Measurements from ENCODE around the gene CDH4.

Gene CDH4

DNA sequence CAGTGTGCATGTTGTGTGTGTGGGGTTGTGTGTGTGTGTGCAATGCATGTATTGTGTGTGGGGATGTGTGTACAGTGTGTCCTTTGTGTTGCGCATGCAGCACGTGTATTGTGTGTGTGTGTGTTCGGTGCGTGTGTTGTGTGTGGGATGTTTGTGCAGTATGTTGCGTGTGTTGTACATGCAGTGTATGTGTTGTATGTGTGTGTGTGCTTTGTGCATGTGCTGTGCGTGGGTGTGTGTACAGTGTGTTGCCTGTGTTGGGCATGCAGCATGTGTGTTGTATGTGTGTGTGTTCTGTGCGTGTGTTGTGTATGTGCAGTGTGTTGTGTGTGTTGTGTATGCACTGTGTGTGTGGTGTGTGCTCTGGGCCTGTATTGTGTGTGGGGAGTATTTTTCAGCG, 52.7 kb downstream of the CDH4 start:
- no peak for FAIRE-seq

DNA sequence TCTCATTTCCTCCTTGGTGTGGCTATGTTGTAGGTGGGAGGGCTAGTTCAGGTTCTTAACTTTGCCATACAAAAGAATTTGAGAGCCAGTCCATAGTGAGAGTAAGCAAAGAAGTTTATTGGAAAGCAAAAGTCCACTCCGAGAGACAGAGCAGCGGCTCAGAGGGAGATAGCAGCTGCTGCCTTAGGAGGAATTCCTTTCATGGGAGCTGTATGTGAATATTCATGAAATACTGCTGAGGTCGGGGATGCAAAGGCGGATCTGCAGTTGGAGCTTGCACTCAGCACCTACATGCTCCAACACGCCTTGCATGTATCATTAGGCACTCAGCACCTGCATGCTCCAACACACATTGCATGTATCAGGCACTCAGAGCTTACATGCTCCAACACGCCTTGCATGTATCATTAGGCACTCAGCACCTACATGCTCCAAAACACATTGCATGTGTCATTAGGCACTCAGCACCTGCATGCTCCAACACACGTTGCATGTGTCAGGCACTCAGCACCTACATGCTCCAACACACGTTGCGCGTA, 54.9 kb downstream of the CDH4 start:
- no peak for FAIRE-seq

DNA sequence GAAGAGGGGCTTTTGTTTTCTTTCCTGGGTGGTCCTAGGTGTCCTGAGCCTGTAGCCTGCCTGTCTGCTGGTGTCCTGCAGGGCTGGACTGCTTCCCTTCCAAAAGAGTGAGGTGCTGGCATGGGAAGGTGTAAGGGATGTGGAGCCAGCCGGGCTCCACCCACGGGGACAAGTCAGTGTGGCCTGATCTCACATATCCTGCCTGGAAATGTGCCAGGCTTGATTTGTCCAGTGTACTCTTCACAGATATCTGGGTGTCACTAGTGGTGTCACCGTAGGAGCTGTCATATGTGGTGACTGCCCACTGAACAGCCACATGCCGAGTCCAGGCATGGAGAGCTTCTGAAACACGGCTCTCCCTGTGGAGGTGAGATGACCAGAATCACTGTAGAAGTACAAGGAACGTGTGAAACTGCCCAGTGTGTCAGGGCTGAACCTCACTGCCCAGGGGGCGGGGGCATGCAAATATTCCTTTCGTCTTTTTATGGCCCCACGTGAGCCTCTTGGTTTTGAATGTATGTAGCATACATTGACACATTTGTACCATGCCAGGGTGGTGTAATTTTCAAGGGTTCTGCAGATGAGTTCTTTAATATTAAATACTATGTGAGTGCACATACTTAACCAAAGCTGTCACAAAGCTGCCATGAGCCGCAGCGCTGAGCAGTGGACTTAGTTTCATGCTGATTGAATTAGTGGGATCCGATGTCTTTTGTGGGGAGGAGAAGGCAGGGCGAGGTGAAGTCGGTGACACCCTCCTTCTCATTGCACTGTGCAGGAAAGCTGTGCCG, 55.8 kb downstream of the CDH4 start:
- FAIRE-seq = no peak

DNA sequence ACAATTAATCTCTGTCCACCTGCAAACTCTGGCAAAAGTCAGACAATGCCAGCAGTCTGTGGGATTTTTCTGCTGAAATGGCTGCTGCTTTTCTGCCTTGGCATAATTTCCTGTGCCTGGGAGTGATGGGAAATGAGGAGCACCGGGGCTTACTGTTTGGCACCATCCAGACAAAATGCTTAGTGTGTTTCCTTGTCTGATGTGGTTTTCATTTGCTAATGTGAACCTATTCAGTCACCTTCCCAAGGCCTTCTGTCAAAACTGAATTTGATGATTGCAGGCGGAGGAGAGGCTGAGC, 56.4 kb downstream of the CDH4 start:
- no peak for FAIRE-seq

DNA sequence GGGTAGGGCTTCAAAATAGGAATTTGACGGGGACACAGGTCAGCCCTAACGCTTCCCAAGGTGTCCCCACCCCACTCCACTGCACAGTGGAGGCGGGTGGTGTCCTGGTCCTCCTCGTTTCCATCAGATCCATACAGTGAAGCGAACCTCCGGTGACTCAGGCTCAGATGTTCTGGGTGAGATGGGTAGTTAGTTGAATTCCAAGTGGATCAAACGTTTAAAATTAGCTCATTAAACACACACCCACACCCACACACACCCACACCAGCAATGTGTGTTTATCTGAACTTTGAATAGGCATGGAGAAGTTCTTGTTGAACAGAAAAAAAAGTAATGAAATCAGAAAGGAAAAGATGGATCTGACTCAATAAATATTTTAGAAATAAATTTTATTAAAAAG, 58.9 kb downstream of the CDH4 start:
- FAIRE-seq = no peak

DNA sequence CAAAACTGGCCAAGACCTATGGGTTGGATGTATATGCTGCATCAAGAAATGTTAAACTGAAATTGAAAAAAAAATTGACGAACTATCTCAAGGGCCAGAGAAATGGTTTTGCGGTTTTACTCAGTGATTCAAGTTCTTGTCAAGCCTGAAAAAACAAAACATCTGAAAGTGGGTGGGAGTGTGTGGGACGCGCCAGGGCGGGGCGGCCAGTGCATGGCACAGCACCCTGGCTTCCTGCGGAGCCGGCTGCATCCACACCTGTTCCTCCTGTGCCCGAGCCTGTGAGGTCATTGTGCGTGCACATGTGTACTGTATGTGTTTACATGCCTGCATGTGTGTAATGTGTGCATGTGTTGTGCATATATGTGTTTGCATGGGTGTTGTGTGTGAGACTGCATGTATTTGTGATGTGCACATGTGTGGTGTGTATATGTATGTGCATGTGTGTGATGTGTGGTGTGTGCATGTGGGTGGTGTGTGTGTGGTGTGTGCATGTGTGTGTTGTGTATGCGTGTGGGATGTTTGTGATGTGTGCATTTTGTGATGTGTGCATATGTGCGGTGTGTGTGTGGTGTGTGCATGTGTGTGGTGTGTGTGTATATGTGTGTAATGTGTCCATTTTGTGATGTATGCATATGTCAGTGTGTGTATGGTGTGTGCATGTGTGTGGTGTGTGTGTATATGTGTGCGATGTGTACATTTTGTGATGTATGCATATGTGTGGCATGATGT, 59.8 kb downstream of the CDH4 start:
- FAIRE-seq = no peak

DNA sequence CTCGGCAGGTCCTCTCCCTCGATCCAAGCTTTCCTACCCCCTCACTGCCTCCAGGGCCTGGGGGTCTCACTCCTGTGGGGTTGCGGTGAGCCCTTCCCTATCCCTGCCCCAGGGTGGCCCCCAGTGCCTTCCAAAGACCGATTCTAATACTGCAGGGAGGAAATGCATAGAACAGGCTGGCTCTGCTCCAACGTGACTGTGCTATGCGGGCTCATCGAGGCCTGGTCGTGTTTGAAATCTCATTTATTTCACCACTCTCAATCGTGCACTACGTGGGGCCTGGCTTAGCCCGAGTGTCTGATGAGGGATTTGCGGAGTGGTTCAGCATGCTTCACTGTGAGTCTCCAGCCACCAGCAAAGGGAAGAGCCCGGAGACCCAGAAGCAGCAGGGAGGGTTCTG, 60.9 kb downstream of the CDH4 start:
- no peak for FAIRE-seq

DNA sequence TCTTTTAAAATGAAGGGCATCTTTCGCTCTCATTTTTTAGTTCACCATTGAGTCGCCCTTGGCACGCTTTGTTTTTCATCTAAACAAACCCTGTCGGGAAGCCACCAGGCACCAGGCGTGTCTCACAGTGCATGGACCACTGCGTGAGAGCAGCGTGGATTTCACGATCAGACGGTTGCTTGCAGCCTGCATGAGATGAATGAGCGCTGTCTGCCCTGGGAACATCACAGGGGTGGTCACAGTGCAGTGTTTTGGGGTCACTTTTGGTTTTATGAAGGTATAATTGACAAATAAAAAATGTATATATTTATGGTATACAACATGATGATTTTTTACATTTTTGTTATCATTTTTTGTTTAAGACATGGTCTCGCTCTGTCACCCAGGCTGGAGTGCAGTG, 61.3 kb downstream of the CDH4 start:
- no peak for FAIRE-seq

DNA sequence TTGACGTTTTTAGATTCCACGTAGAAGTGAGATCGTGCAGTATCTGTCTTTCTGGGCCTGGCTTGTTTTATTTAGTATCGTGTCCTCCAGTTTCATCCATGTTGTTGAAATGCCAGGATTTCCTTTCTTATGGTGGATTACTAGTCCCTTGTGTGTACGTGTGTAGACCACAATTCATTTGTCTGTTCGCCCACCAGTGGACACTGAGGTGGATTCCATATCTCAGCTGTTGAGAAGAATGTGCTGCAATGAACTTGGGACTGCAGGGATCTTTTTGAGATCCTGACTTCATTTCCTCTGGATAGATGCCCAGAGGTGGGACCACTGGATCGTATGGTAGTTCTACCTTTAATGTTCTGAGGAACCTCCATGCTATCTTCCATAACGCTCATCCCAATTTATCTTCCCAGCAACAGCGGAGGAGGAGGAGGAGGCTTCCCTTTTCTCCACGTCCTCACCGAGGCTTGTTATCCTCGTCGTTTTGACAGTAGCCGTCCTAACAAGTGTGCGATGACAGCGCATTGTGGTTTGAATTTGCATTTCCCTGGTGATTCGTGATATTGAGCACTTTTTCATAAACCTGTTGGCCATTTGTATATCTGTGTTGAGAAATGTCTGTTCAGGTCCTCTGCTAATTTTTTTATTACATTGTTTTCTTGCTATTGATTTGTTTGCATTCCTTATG, 62.4 kb downstream of the CDH4 start:
- no peak for FAIRE-seq

DNA sequence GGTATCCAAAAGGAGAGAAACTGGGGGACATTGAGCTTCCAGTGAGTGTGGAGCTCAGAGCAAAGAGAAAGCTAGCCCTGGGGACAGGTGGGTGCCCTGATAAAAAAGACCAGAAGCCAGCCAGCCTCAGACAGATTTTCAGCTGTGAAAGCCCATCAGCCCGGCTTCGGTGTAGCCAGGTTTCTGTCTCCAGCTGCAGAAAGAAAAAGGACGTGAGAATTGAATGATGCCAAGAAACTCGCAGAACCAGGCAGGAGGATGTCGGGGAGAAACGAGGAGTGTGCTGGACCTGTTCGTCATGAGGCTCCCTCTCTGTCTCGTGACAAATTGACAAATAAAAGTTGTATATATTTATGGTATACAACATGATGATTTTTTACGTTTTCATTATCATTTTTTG, 63.3 kb downstream of the CDH4 start:
- FAIRE-seq = no peak

DNA sequence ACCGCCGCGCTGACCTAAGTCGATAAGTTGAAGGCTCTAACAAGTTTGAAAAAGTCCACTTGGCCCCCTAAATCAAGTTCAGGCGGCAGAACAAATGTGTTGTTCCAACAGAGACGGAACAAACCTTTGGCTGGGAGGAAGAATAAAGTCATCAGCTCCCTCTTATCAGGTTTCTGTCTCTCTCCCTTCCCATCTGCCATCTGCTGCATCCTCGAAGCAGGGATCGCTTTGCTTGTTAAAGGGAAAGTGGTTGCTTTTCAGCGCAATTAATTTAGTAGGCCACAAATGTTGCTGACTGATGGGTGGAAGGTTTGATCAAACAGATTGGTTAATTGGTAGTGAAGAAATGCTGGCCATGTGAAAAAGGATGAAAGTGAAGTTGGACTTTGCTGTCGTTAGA, 64.3 kb downstream of the CDH4 start:
- FAIRE-seq = no peak

DNA sequence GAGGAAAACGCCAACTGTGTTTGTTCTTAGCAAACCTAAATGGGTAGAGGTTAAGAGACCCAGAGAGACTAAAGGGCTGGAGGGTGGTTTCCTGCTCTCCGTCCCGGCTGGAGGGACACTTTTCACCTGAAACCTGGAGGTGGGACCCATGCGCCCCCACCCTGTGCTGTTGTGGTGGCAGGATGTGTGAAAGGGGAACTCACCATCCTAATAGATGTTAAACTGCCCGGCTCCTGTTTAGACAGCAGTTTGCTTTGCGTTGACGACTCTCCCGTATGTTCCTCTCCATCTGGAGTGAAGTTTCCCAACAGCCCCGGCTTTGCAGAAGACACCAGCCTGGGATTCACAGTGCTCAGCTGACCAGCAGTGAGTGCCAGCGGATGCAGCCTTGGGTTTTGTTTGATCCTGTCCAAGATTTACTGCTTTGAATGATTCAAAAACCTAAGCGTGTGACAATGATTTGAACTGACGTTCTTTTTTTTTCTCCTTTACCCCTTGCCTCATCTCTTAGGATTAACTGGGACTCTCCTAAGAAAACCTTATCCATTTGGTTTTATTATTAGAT, 66.0 kb downstream of the CDH4 start:
- FAIRE-seq = no peak

DNA sequence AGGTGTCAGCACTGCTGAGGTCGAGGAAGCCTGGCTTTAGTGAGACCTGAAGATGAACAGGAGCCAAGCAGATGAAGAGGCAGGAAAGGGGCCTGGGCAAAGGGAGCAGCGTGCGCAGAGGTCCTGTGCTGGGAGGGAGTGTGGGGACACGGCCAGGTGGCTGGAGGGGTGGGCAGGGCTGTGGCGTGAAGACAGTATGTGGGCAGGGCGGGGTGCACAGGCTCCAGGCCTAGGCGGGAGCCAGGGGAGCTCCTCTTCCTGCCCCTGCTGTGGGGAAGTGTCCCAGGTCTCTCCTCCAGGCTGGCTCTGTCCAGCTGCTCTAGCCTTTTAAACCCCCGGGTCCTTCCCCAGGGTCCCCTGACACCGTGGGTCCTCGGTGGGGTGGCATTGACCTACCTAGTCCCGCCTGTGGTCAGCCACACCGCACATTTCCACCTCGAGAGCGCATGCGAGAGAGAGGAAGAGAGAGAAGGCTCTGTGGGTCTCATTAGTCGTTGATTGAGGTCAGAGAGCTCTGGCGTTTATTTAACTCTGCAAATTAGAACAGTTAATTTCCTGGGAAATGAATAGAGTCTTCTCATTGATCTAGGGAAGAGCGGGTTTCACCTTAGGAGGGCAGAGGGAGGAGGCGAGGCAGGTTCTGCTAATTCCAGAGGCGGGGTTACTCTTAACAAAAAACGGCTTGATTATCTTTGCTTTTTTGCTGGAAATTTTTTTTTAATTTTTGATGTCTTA, 68.8 kb downstream of the CDH4 start:
- FAIRE-seq = no peak

DNA sequence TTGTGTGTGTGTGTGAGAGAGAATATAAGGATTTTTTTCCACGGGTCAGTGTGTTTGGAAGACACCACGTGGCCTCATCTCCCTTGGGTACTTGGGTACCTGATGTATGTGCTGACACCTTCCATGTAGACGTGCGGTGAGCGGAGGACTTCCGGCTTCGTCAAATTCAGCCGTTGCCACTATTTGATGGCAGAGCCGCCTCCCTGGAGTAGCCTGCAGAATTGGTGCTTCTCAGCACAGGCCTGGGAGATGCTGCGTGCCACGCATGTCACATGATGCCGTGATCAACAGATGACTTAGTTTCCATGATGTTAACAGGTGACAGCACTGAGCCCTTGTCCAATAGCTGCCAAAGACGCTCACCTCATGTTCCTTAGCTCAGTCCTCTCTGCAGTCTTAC, 69.4 kb downstream of the CDH4 start:
- no peak for FAIRE-seq

DNA sequence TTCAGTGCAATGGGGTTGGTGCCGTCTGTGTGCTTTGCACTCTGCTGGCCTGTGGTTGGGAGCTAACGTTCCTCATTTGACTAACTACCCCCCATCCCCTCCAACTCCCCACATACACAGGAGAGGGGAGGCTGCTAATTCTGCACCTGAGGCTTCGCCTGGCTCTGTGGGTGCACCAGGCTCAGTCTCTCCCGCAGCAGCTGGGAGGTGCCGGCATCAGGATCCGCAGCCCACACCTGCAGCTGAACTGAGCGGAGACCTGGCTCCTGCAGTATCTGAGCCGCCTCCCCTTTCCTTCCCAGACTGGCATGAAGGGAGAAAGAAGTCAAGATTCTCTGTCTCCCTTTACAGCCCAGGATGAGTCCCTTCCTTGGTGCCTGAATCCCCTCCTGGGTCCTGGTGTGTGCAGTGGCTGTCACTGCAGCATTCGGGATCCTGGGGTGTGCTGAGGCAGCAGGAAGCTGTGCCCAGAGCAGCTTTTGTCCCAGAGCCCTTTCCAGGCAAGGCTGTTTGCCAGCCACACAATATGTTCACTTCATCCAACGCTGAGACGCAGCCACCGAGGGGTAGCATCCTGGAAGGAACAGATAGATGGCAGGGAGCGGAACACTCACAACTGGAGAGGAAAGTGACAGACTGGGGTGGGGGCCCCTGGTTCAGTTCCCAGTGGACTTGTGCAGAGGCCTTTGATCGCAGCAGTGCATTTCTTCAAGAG, 70.2 kb downstream of the CDH4 start:
- no peak for FAIRE-seq

DNA sequence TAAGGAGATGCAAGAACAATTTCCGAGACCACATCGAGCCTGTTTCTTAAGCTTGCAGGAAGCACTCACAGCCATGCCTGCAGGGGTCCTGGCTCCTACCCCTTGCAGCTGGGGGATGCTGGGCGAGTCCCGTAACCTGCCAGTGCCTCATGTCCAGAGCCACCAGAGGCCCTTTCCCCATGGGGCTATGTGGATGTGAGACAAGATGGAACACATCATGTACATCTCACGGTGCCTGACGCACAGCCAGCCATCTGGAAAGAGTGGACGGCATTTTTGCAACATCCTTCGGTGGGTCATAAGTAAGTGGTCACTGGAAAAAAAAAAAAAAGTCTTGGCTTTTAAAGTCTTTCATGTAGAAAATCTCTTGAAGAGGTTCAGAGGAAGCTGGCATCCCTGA, 72.8 kb downstream of the CDH4 start:
- no peak for FAIRE-seq

DNA sequence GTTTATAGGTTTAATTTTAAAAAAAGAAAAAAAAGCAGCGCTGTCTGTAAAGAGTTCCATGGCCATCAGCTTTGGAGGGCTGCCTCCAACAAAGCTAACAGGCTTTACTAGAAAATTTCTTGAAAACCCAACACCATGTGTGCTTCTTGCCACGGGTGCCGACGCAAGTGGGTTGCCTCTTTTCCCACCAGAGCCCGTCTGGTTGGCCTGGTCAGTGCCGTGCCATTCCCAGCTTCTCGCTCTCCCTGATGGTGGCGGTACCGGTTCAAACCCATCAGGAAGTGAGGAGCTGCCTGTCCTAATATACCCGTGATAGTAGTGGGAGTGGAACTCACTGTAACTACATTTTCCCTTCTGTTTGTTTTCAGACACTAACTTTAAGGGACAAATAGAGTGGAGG, 73.7 kb downstream of the CDH4 start:
- no peak for FAIRE-seq

DNA sequence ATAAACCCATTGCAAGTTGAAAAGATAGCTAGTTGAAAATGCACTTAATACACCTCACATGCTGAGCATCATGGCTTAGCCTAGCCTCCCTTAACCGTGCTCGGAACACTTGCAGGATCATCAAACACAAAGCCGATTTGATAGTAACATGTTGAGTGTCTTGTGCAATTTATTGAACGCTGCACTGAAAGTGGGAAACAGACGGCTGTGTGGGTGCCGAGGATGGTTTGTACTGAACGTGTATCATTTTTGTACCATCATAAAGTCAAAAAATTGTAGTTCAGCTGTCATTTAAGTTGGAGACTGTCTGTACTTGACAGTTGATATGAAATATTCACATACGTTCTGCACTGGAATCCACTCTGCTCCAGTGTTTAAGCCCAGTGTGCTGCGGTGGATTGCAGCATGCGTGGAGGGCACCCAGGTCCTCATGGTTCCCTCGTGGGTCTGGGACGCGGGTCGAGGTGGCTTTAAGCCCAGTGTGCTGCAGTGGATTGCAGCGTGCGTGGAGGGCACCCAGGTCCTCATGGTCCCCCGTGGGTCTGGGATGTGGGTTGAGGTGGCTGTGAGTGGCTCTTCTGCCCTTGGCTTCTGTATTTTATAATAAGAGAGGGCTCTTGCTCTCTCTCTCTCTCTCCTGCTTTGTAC, 77.0 kb downstream of the CDH4 start:
- no peak for FAIRE-seq

DNA sequence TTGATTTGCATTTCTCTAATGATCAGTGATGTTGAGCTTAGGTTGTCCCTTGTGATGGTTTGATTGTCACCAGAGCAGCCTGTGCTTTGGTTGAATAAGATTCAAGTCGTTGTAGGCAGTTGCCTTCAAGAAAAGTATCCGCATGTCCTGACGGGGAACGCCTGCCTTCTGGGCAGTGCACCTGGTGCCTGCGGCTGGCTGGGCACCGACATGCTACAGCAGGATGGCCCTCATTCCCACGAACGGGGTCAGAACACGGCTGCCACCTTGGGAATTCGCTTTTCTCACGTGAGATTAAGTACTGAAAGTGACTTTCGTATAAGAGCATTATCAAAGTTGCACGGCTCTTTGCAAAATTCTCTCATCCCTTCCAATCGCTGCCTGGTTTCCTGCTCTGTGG, 78.4 kb downstream of the CDH4 start:
- FAIRE-seq = no peak

DNA sequence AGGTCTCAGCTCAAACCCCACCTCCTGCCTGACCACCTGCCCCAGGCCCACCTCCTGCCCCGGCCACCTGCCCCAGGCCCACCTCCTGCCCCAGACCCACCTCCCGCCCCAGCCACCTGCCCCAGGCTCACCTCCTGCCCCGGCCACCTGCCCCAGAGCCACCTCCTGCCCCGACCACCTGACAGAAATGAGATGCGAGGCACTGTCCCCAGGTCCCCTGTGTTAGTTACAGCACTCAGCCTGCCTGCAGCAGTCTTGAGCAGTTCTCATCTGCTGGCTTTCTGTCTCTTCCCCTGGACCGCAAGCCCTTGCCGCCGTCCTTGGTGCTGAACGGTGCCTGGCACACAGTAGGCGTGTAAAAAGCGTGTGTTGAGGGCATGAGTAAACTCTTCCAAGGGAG, 79.5 kb downstream of the CDH4 start:
- FAIRE-seq = no peak
